ENCODE results near the gene GALM.

GALM gene

GRCh38 chr2:38783586-38783985, 117.7 kb downstream of the GALM start:
- FAIRE-seq, result no peak

Data from G401.6 (cell line).